Measurements from ENCODE around the gene GNS. TPM values are rescaled to one million over a fixed set of nuclear protein-coding genes. Genes with fewer than 3 reads are reported as not detected.
"Not testable (repeated sequence)": the region's sequence is repeated elsewhere in the genome, so short reads cannot be mapped to it uniquely, and the experiment has no call there.

Gene GNS
- total RNA-seq, 1 experiment from 2014 or later = 134 TPM

DNA sequence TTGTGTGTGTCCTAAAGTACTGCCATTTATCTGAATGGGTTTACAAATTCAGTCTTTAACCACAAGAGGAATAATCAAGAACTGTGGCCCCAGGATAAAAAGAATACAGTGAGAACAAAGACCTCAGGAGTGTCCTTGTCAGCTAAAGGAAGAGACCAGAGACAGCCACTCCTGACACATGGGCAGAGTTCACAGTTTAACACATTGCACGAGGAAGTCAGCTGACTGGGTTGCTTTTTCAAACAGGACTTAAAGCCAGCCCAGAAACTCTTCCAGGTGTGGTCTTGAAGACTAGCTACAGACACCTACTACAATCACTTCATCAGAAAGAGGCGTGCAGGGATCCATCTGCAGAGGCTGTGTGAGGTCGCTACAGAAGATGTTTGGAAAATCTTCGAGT lies 42.8 kb downstream of the GNS start:
- no peak for DNase-seq (ENCODE audit: low read depth)
- in situ Hi-C loops (cut with HindIII; ENCODE audit: low pct_unique_long_range_greater_than_20kb, low sequenced_read_pairs) = no loop called here

DNA sequence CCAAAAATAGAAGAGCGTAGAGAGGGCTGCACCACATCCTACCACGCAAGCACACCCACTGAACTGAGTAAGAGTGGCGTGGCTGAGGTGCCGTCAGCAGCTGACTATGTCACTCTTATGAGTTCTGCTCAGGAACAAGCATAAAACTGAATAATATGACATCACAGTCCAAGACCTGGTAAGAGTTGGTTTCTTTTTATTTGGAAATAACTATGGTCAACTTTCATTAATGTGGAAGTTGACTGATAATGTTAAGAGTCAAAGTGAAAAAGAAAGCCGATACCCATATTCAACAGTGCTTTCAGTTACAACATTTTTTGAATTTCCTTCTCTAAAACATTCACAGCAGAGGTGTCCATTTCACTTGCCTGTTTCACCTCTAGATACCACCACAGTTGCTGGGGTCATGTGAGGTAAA lies 44.6 kb downstream of the GNS start:
- in situ Hi-C loops (cut with HindIII; ENCODE audit: low pct_unique_long_range_greater_than_20kb, low sequenced_read_pairs) = no loop called here
- no peak for DNase-seq (ENCODE audit: low read depth)

GRCh38 chr12:64713376-64713775 lies 45.8 kb downstream of the GNS start:
- no peak for DNase-seq (ENCODE audit: low read depth)
- in situ Hi-C loops (cut with HindIII; ENCODE audit: low pct_unique_long_range_greater_than_20kb, low sequenced_read_pairs) = no loop called here

- DNase-seq (ENCODE audit: low read depth) = no peak
- in situ Hi-C loops (cut with HindIII; ENCODE audit: low pct_unique_long_range_greater_than_20kb, low sequenced_read_pairs) = no loop called here
Measured at GRCh38 chr12:64709429-64709828, 49.8 kb downstream of the GNS start.

DNA sequence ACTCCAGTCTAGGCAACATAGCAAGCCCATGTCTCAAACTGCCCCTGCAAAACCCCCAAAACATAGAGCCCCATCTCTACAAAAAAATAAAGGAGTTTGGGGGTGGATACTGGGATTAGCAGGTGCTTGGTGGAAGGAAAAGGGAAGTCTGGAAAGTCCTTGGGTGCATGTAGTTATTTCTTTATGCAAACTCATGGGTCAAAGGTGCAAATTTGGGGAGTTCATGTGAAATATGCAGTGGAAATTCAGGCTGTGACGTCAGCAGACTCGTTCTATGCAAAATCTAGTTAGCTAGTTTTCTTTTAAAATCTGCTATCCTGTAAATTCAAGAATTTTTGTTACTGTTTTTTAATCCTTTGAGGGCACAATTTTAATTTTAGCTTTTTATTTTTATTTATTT lies 51.3 kb downstream of the GNS start:
- no peak for DNase-seq (ENCODE audit: low read depth)
- in situ Hi-C loops (cut with HindIII; ENCODE audit: low pct_unique_long_range_greater_than_20kb, low sequenced_read_pairs) = no loop called here

- DNase-seq (ENCODE audit: low read depth) = no peak
- in situ Hi-C loops (cut with HindIII; ENCODE audit: low pct_unique_long_range_greater_than_20kb, low sequenced_read_pairs) = no loop called here
Measured at GRCh38 chr12:64707362-64707761, 51.8 kb downstream of the GNS start.

DNA sequence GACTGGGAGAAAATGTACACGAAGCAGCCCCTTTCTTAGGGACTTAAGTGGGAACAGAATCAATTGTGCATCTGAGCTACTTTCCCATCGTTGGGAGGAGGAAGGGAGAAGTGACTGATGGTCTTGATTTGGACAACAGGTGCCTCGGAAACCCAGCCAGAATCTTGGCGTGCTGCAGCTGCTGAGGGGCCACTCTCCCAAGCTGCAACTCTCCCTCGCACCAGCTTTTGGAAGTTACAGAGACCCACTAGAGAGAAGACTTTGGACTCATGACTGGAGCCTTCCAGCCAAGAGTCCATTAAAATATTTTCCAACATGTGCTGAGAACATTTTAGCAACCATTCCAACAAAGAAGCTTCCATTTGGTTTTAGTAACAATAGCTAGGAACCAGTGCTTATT lies 52.3 kb downstream of the GNS start:
- in situ Hi-C loops (cut with HindIII; ENCODE audit: low pct_unique_long_range_greater_than_20kb, low sequenced_read_pairs) = no loop called here
- no peak for DNase-seq (ENCODE audit: low read depth)

GRCh38 chr12:64706306-64706705 lies 52.9 kb downstream of the GNS start:
- in situ Hi-C loops (cut with HindIII; ENCODE audit: low pct_unique_long_range_greater_than_20kb, low sequenced_read_pairs) = no loop called here
- DNase-seq (ENCODE audit: low read depth) = no peak

GRCh38 chr12:64701283-64701682 lies 57.9 kb downstream of the GNS start:
- no peak for DNase-seq (ENCODE audit: low read depth)
- in situ Hi-C loops (cut with HindIII; ENCODE audit: low pct_unique_long_range_greater_than_20kb, low sequenced_read_pairs) = no loop called here

GRCh38 chr12:64700532-64700931 lies 58.7 kb downstream of the GNS start:
- in situ Hi-C loops (cut with HindIII; ENCODE audit: low pct_unique_long_range_greater_than_20kb, low sequenced_read_pairs) = no loop called here

DNA sequence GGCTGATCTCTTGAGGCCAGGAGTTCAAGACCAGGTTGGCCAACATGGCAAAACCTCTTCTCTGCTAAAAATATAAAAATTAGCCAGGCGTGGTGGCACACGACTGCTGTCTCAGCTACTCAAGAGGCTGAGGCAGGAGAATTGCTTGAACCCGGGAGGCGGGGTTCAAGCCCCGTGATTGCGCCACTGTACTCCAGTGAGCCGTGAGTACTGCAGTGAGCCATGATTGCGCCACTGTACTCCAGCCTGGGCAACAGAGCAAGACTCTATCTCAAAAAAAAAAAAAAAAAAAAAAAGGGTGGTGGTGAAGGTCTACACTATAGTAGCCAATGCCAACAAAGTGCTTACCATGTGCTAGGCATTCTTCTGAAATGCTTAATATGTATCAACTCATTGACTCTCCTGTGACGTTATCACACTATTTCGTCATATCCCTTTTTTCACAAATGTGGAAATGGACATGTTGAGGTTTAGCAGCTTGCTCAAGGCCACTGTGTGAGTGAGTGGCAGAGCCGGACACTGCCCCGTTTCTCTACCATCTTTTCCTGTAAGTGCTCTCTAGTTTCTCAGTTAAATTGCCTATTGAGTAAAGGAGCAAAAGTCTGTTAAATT lies 59.6 kb downstream of the GNS start:
- no peak for DNase-seq (ENCODE audit: low read depth)
- in situ Hi-C loops (cut with HindIII; ENCODE audit: low pct_unique_long_range_greater_than_20kb, low sequenced_read_pairs) = no loop called here

More at GRCh38 chr12:64700532-64700931, 58.7 kb downstream of the GNS start:
- DNase-seq (ENCODE audit: low read depth) = no peak

DNA sequence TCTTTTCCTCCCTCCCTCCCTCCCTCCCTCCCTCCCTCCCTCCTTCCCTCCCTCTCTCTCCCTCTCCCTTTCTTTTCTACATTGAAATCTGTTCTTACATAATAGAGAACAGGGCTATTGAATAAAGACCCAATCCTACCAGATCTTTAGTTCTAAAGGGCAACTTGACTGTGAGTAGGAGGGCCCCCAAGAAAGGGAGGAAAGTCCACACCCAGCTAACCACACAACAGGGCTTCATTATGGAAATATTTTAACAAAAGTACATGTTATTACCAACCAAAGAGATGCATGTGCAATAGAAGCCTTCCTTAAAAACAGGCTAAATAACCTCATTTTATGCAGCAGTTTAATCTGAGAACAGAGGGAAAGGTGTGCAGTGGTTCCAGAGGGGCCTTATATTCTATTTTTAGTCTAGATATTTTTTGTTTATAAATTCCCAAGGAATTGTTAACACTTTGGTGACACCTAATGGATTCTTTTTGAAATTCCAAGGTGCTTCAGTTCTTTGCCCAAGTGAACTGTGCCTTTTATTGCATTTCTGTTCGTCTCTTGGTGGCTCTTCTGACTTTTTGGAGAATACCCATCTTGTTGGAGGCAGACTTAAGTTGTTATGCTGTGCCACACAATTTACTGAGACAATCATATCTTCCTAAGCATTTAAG lies 63.0 kb downstream of the GNS start:
- in situ Hi-C loops (cut with HindIII; ENCODE audit: low pct_unique_long_range_greater_than_20kb, low sequenced_read_pairs) = no loop called here
- DNase-seq (ENCODE audit: low read depth) = peak; percentile 50

DNA sequence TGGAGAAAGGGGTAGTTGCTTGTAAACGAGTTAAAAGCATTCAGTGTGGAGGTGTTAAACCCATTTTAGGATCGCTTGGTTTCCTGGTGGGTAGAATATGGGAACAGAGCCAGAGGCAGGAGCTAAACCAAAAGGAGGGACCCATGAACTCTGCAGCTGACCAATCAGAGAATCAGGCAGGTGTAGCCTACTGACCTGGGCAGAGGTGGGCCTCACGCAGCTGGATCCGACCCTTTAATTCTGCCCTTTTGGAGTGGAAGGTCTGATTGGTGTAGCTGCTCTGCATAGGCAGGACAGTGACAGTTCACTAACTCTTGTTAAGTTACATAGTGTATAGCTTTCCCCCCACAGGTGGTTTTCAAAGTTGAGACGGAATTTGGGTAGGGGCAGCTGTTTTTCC lies 63.7 kb downstream of the GNS start:
- no peak for DNase-seq (ENCODE audit: low read depth)
- in situ Hi-C loops (cut with HindIII; ENCODE audit: low pct_unique_long_range_greater_than_20kb, low sequenced_read_pairs) = no loop called here

GRCh38 chr12:64694130-64695040 lies 64.8 kb downstream of the GNS start:
- in situ Hi-C loops (cut with HindIII; ENCODE audit: low pct_unique_long_range_greater_than_20kb, low sequenced_read_pairs) = no loop called here
- no peak for DNase-seq (ENCODE audit: low read depth)

DNA sequence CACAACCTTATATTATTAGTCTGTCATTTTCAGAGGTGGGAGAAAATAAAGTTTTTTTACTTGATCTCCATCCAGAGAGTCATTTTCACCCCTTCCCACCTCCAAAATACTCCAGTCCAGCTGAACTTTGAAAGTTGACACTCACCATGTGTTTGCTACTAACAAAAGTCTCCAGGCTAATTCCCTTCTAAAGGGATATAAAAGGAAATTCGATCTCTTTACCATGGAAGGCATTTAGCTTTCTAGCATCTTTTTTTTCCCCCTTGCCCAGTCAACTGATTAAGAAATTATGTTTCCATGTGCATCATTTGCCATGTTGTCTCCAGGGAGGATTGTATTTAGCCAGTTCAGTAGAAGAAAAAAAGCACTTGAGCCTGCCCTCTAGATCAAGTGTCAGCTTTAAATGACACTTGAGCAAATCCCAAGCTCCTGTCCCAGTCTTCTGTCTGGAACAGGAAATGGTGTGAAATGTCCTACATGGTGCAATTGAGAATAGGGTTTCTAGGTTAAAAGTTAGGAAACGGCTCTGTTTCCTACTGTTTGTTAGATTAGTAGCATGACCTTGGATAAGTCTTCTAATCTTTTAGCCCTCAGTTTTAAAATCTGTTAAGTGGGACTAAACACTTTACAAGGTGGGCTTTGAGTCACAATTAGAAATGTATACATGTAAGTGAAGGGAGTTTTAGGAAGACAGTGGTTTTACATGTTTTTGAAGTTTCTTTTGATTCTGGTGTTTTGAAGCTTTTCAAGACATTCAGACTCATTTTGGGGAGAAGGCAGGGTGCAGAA lies 67.2 kb downstream of the GNS start:
- no peak for DNase-seq (ENCODE audit: low read depth)
- in situ Hi-C loops (cut with HindIII; ENCODE audit: low pct_unique_long_range_greater_than_20kb, low sequenced_read_pairs) = no loop called here

GRCh38 chr12:64691227-64691794 lies 67.9 kb downstream of the GNS start:
- in situ Hi-C loops (cut with HindIII; ENCODE audit: low pct_unique_long_range_greater_than_20kb, low sequenced_read_pairs) = no loop called here
- no peak for DNase-seq (ENCODE audit: low read depth)

GRCh38 chr12:64690236-64690635 lies 69.0 kb downstream of the GNS start:
- in situ Hi-C loops (cut with HindIII; ENCODE audit: low pct_unique_long_range_greater_than_20kb, low sequenced_read_pairs); DNase-seq (ENCODE audit: low read depth): not testable (repeated sequence)

DNA sequence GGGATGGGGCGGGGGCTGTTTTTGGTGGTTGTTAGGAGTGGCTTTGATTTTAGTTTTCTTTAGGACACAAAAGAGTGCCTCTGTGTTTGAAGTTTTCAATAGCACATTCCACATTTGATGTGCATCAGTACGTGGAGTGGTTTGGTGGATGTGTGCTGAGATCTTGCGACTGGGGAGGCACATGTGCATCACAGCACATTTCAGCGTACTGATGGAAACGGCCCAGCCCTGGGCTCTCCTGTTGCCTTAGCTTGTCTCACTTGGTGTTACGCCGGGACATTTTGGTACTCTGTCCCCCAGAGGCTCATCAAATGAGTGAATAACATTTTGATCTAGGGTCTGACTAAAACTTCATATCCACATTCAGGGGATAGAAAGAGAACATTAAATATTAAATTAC lies 70.5 kb downstream of the GNS start:
- DNase-seq (ENCODE audit: low read depth) = no peak
- in situ Hi-C loops (cut with HindIII; ENCODE audit: low pct_unique_long_range_greater_than_20kb, low sequenced_read_pairs) = no loop called here

Data from Caki2 (cell line).